GM12878 (cell line): ENCODE data around the gene FFAR3. TPM values are rescaled to one million over a fixed set of nuclear protein-coding genes. Genes with fewer than 3 reads are reported as not detected.

Experiments
- CHD4 ChIP-seq: fragments of 200-600 bp; sonication (generic); IDR thresholded peaks from 2 replicates; pipeline ENCODE4 v1.6.1; 2016; ENCODE audit warnings: mild to moderate bottlenecking
- CTCF ChIP-seq, 3 experiments: IDR thresholded peaks in 2 of 3; conservative IDR thresholded peaks in 1 of 3; 2 replicates each; pipeline ENCODE4 v1.5.1; 2011; ENCODE audit warnings: low read depth in 3 of 3, low read length in 3 of 3, mild to moderate bottlenecking in 3 of 3, control low read depth in 2 of 3, moderate library complexity in 2 of 3, inconsistent platforms in 1 of 3, mixed read lengths in 1 of 3; ENCODE audit not compliant: control insufficient read depth in 2 of 3, insufficient read depth in 1 of 3; ENCODE audit errors: extremely low read depth in 1 of 3
- FOXM1 ChIP-seq: IDR thresholded peaks from 2 replicates; pipeline ENCODE4 v1.6.1; 2012; ENCODE audit warnings: low read depth, mild to moderate bottlenecking, inconsistent platforms, low read length, moderate library complexity
- GABPA ChIP-seq: IDR thresholded peaks from 2 replicates; pipeline ENCODE4 v1.6.1; 2014; ENCODE audit warnings: antibody characterized with exemption, low read depth, mild to moderate bottlenecking, inconsistent platforms
- MEF2A ChIP-seq: IDR thresholded peaks from 2 replicates; pipeline ENCODE4 v1.6.1; 2011; ENCODE audit warnings: low read depth, mild to moderate bottlenecking, low read length, moderate library complexity; ENCODE audit not compliant: insufficient read depth
- PML ChIP-seq: IDR thresholded peaks from 2 replicates; pipeline ENCODE4 v1.6.1; 2012; ENCODE audit warnings: low read length, inconsistent platforms
- RELB ChIP-seq: fragments of 450-650 bp; IDR thresholded peaks from 2 replicates; pipeline ENCODE4 v1.6.1; 2017; ENCODE audit warnings: low read depth, mild to moderate bottlenecking, moderate library complexity
- SREBF2 ChIP-seq: IDR thresholded peaks from 2 replicates; pipeline ENCODE4 v1.6.1; 2012; ENCODE audit warnings: mild to moderate bottlenecking, low read length
- SUPT20H ChIP-seq: IDR thresholded peaks from 2 replicates; pipeline ENCODE4 v1.6.1; 2011; ENCODE audit warnings: low read depth, mild to moderate bottlenecking, low read length, moderate library complexity, borderline replicate concordance; ENCODE audit not compliant: control insufficient read depth
- TBL1XR1 ChIP-seq: IDR thresholded peaks from 2 replicates; pipeline ENCODE4 v1.6.1; 2012; ENCODE audit warnings: low read depth, low read length, improper control_type of control experiment
- YY1 ChIP-seq: IDR thresholded peaks from 2 replicates; pipeline ENCODE4 v1.6.1; 2011; ENCODE audit warnings: low read depth, mild to moderate bottlenecking, low read length
- ZBTB33 ChIP-seq: fragments of 450-650 bp; IDR thresholded peaks from 2 replicates; pipeline ENCODE4 v1.6.1; 2017; ENCODE audit warnings: mild to moderate bottlenecking
- ZNF622 ChIP-seq: fragments of 450-650 bp; IDR thresholded peaks from 2 replicates; pipeline ENCODE4 v1.6.1; 2017; ENCODE audit warnings: mild to moderate bottlenecking, inconsistent platforms
- polyA plus RNA-seq, 11 experiments: library from polyadenylated mRNA; depleted of rRNA in 4 of 11; unstranded in 6 of 11; stranded (reverse) in 5 of 11; fragments of >200 nt; fragmentation: Nextera tagmentation in 4 of 11; fragmentation: Illumina TruSeq in 1 of 11; extraction: Ambion mirVana in 4 of 11; extraction: Trizol in 1 of 11; gene quantifications; 1 replicate in 1 of 11; 2 replicates in 10 of 11; pipeline versions ENCODE4 v1.2.1 to v1.2.3, GENCODE V29; 2011 to 2016; ENCODE audit warnings: inconsistent platforms in 2 of 11, missing spikeins in 2 of 11, low read depth in 1 of 11
- total RNA-seq, 4 experiments: library from RNA; depleted of rRNA in 3 of 4; stranded (reverse); fragments of >200 nt in 3 of 4; fragmentation: Illumina TruSeq in 1 of 4; extraction: Trizol in 1 of 4; gene quantifications; 2 replicates each; pipeline versions ENCODE4 v1.2.1 to v1.2.3, GENCODE V29; 2013 to 2021
- TF ChIP-seq, protein P1 (sequence below): fragments of 450-650 bp; IDR thresholded peaks from 2 replicates; pipeline ENCODE4 v1.6.1; 2018; ENCODE audit warnings: mild to moderate bottlenecking, low read depth, moderate library complexity; ENCODE audit not compliant: partially characterized antibody

The FFAR3 gene
- total and polyA plus RNA-seq, 10 of the 15 experiments (the other 5 are each of a cell fraction or from before 2014, with no cell fraction given), result 0.15 to 0.18 TPM; not detected in 8

DNA sequence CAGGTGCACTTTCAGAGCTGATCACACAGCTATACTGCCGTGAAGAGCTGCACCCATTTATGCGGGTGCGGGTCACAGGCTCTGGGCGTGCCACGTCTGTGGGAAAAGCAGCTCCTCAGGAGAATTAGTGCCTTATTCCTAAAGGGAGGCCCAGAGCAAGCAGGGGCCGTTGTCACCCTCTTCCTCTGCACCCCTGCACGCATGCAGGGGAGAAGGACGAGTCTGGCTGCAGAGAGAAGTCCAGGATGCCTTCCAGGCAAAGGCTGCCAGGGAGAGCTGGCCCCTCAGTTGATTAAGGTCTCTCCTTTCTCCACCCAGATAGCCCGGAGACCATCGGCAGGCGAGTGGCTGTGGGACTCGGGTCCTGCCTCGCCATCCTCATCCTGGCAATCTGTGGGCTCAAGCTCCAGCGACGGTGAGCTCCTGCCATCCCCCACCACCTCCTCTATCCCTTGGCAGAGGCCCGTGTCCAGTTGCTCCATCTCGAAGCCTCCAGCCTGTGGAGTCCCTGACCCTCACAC is 13.7 kb upstream of the FFAR3 start (continued):
- TF ChIP-seq RELB, result no peak
- TF ChIP-seq GABPA, result no peak
- TF ChIP-seq TBL1XR1, result no peak
- TF ChIP-seq FOXM1, result no peak
- TF ChIP-seq SUPT20H, result no peak
- TF ChIP-seq, protein P1, sequence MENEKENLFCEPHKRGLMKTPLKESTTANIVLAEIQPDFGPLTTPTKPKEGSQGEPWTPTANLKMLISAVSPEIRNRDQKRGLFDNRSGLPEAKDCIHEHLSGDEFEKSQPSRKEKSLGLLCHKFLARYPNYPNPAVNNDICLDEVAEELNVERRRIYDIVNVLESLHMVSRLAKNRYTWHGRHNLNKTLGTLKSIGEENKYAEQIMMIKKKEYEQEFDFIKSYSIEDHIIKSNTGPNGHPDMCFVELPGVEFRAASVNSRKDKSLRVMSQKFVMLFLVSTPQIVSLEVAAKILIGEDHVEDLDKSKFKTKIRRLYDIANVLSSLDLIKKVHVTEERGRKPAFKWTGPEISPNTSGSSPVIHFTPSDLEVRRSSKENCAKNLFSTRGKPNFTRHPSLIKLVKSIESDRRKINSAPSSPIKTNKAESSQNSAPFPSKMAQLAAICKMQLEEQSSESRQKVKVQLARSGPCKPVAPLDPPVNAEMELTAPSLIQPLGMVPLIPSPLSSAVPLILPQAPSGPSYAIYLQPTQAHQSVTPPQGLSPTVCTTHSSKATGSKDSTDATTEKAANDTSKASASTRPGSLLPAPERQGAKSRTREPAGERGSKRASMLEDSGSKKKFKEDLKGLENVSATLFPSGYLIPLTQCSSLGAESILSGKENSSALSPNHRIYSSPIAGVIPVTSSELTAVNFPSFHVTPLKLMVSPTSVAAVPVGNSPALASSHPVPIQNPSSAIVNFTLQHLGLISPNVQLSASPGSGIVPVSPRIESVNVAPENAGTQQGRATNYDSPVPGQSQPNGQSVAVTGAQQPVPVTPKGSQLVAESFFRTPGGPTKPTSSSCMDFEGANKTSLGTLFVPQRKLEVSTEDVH, result no peak
- no peak for TF ChIP-seq YY1
- TF ChIP-seq ZNF622, result no peak
- TF ChIP-seq MEF2A, result no peak
- TF ChIP-seq PML, result peak; percentile 35; the same call in 1 of the 2 replicates
- no peak for TF ChIP-seq ZBTB33
- TF ChIP-seq SREBF2, result no peak
- TF ChIP-seq CHD4, result no peak
- no peak for TF ChIP-seq CTCF (IDR thresholded peaks at IDR 0.05 in 2 of 3, conservative IDR thresholded peaks at IDR 0.05 in 1 of 3; ENCODE audit: control insufficient read depth in 2 of 3, extremely low read depth in 1 of 3, insufficient read depth in 1 of 3, low read depth in 3 of 3, low read length in 3 of 3)
